Measurements from ENCODE around the gene MYO5C.
"Not testable (repeated sequence)": the region's sequence is repeated elsewhere in the genome, so short reads cannot be mapped to it uniquely, and the experiment has no call there.

MYO5C gene

GRCh38 chr15:52303093-52303772, 7.6 kb upstream of the MYO5C start:
- no peak for DNase-seq

GRCh38 chr15:52301265-52301847, 5.8 kb upstream of the MYO5C start:
- DNase-seq: no peak

GRCh38 chr15:52294881-52295420, 653 bp downstream of the MYO5C start:
- no peak for DNase-seq

- no peak for DNase-seq
Measured at GRCh38 chr15:52292780-52293392, 2.7 kb downstream of the MYO5C start.

GRCh38 chr15:52291204-52291603, 4.4 kb downstream of the MYO5C start:
- DNase-seq: no peak

- DNase-seq: no peak
Measured at GRCh38 chr15:52290800-52291199, 4.8 kb downstream of the MYO5C start.

- DNase-seq: no peak
Measured at GRCh38 chr15:52290329-52290728, 5.3 kb downstream of the MYO5C start.

- DNase-seq: no peak
Measured at GRCh38 chr15:52289629-52290081, 5.9 kb downstream of the MYO5C start.

GRCh38 chr15:52288986-52289385, 6.6 kb downstream of the MYO5C start:
- no peak for DNase-seq

- no peak for DNase-seq
Measured at GRCh38 chr15:52288051-52288942, 7.3 kb downstream of the MYO5C start.

GRCh38 chr15:52287114-52287513, 8.5 kb downstream of the MYO5C start:
- DNase-seq: no peak

- not testable (repeated sequence) for DNase-seq
Measured at GRCh38 chr15:52285941-52286340, 9.7 kb downstream of the MYO5C start.

GRCh38 chr15:52284164-52284563, 11.4 kb downstream of the MYO5C start:
- DNase-seq: no peak

- no peak for DNase-seq
Measured at GRCh38 chr15:52283281-52283680, 12.3 kb downstream of the MYO5C start.

GRCh38 chr15:52282418-52282817, 13.2 kb downstream of the MYO5C start:
- DNase-seq: no peak

- no peak for DNase-seq
Measured at GRCh38 chr15:52281085-52282035, 14.2 kb downstream of the MYO5C start.

GRCh38 chr15:52280326-52281084, 15.1 kb downstream of the MYO5C start:
- DNase-seq: no peak

- no peak for DNase-seq
Measured at GRCh38 chr15:52278636-52279367, 16.8 kb downstream of the MYO5C start.

- no peak for DNase-seq
Measured at GRCh38 chr15:52278135-52278534, 17.5 kb downstream of the MYO5C start.

- no peak for DNase-seq
Measured at GRCh38 chr15:52277575-52277974, 18.0 kb downstream of the MYO5C start.

Data from NCI-H1105 (cell line).